ENCODE results near the gene GOLPH3L. TPM values are rescaled to one million over a fixed set of nuclear protein-coding genes. Genes with fewer than 3 reads are reported as not detected.
"Not testable (repeated sequence)": the region's sequence is repeated elsewhere in the genome, so short reads cannot be mapped to it uniquely, and the experiment has no call there.

Gene GOLPH3L
- total and polyA plus RNA-seq, 4 experiments from 2014 or later = 16.7 to 30.4 (median 27.7) TPM

- peaks cover 37% of the 10 kb centered on the region for H3K36me3 ChIP-seq (ENCODE audit: insufficient read depth, low read length)
- H3K4me1 ChIP-seq (ENCODE audit: insufficient read depth, low read length) = peaks cover 29% of the 10 kb centered on the region
- peak overlapping the region in 3 of 7 donors; percentile 50 to 57 (median 55) for H3K27ac Mint-ChIP-seq
- H3K4me3 ChIP-seq (ENCODE audit: low read length in 2 of 2) = peak overlapping the region; percentile 78 to 80
- POLR2A ChIA-PET (ENCODE audit: partially characterized antibody) = interaction anchor here (0.7 to 5.9 kb wide), 11 partner anchors 8 to 349 kb away, joined by 3 to 191 read pairs (median 8); partner anchors contain the start of genes FALEC, GOLPH3L, MCL1 and TARS2
- intact Hi-C loops (cut with micrococcal nuclease) = loop anchor here (2.0 to 5.0 kb wide), 4 partner anchors 67 to 299 kb away; partner anchors contain the start of genes RPRD2, SETDB1 and TARS2
- H3K36me3 Mint-ChIP-seq = peaks cover 39 to 46% of the 10 kb centered on the region in 2 donors
- H3K27me3 Mint-ChIP-seq = no peaks in the 10 kb centered on the region
- peak overlapping the region in 2 of 8 donors; percentile 40 to 52 for H3K4me3 Mint-ChIP-seq
- no peaks in the 10 kb centered on the region for H3K9me3 ChIP-seq (ENCODE audit: control insufficient read depth in 1 of 2, low read length in 2 of 2)
- CTCF ChIA-PET (ENCODE audit: partially characterized antibody) = interaction anchor here (0.8 to 4.9 kb wide), 5 partner anchors 8 to 66 kb away, joined by 3 to 102 read pairs (median 4); no protein-coding TSS in a partner anchor
- no peak for DNase-seq
- no peaks in the 10 kb centered on the region for H3K9me3 Mint-ChIP-seq
- H3K27me3 ChIP-seq (ENCODE audit: insufficient read depth, low read length) = no peaks in the 10 kb centered on the region
- peak overlapping the region; percentile 98 for H3K27ac ChIP-seq (ENCODE audit: low read depth, low read length)
- peaks cover 21 to 26% (median 24%) of the 10 kb centered on the region in 4 donors for H3K4me1 Mint-ChIP-seq
Observed at GRCh38 chr1:150627826-150628410, 69.0 kb downstream of the GOLPH3L start.

DNA sequence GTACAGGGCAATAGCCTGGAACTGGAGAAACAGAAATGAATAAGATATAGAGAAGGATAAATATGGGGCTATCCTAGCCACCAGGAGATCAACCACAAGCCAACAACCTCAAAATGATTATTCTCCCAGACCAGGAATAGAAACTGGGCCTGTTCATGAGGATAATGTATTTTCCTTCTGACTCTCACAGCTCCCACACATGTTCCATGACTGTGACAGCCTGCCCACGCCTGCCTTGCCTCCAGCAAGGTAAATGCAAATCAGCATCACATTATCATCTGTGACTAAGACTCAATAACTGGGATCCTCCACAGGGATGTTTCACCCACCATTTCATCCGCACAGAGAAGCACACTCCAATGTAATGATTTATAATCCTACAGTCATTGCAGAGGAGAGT lies 70.8 kb downstream of the GOLPH3L start:
- Histone ChIP-seq H3K36me3 (ENCODE audit: insufficient read depth, low read length) (peaks cover 37% of the 10 kb centered on the region), H3K27me3 (ENCODE audit: insufficient read depth, low read length) (no peaks in the 10 kb centered on the region), H3K4me1 (ENCODE audit: insufficient read depth, low read length) (peaks cover 41% of the 10 kb centered on the region), H3K27ac (ENCODE audit: low read depth, low read length) (no peak overlapping the region), H3K4me3 (ENCODE audit: low read length in 2 of 2) (no peak overlapping the region), H3K9me3 (ENCODE audit: control insufficient read depth in 1 of 2, low read length in 2 of 2) (no peaks in the 10 kb centered on the region)
- H3K36me3 Mint-ChIP-seq = peaks cover 43 to 62% of the 10 kb centered on the region in 2 donors
- ChIA-PET CTCF (ENCODE audit: partially characterized antibody) (interaction anchor here (4.9 kb wide), 1 partner anchor 64 kb away, joined by 102 read pairs; no protein-coding TSS in a partner anchor), POLR2A (ENCODE audit: partially characterized antibody) (interaction anchor here (5.7 to 5.9 kb wide), 2 partner anchors 52 to 64 kb away, joined by 190 to 191 read pairs; partner anchors contain the start of gene MCL1)
- peak overlapping the region in 2 of 8 donors; percentile 25 to 35 for H3K4me3 Mint-ChIP-seq
- intact Hi-C loops (cut with micrococcal nuclease) = loop anchor here (5.0 kb wide), 1 partner anchor 139 kb away; the partner anchor contains the start of gene TARS2
- H3K4me1 Mint-ChIP-seq = peaks cover 30 to 43% (median 34%) of the 10 kb centered on the region in 4 donors
- H3K27me3 Mint-ChIP-seq = no peaks in the 10 kb centered on the region
- DNase-seq = no peak
- peak overlapping the region in 4 of 7 donors; percentile 33 to 77 (median 72) for H3K27ac Mint-ChIP-seq
- no peaks in the 10 kb centered on the region for H3K9me3 Mint-ChIP-seq

- not testable (repeated sequence) for H3K27ac ChIP-seq (ENCODE audit: low read depth, low read length); H3K27me3 ChIP-seq (ENCODE audit: insufficient read depth, low read length); H3K4me3 ChIP-seq (ENCODE audit: low read length in 2 of 2); H3K9me3 ChIP-seq (ENCODE audit: control insufficient read depth in 1 of 2, low read length in 2 of 2); DNase-seq; H3K9me3 Mint-ChIP-seq; H3K27me3 Mint-ChIP-seq
- peak overlapping the region in 1 of 8 donors; percentile 31 for H3K4me3 Mint-ChIP-seq
- peaks cover 50 to 71% of the 10 kb centered on the region in 2 donors for H3K36me3 Mint-ChIP-seq
- POLR2A ChIA-PET (ENCODE audit: partially characterized antibody) = interaction anchor here (0.7 to 8.3 kb wide), 3 partner anchors 11 to 64 kb away, joined by 3 to 122 read pairs (median 5); partner anchors contain the start of gene MCL1
- H3K27ac Mint-ChIP-seq = peak overlapping the region; percentile 13 to 84 (median 57)
- peaks cover 35 to 54% (median 44%) of the 10 kb centered on the region in 4 donors for H3K4me1 Mint-ChIP-seq
- intact Hi-C loops (cut with micrococcal nuclease) = loop anchor here (5.0 kb wide), 1 partner anchor 162 kb away; no protein-coding TSS in a partner anchor
- H3K36me3 ChIP-seq (ENCODE audit: insufficient read depth, low read length) = peaks cover 42% of the 10 kb centered on the region
- CTCF ChIA-PET (ENCODE audit: partially characterized antibody) = interaction anchor here (16.8 kb wide), 1 partner anchor 62 kb away, joined by 501 read pairs; no protein-coding TSS in a partner anchor
- H3K4me1 ChIP-seq (ENCODE audit: insufficient read depth, low read length) = peaks cover 50% of the 10 kb centered on the region
Observed at GRCh38 chr1:150624546-150624945, 72.4 kb downstream of the GOLPH3L start.

DNA sequence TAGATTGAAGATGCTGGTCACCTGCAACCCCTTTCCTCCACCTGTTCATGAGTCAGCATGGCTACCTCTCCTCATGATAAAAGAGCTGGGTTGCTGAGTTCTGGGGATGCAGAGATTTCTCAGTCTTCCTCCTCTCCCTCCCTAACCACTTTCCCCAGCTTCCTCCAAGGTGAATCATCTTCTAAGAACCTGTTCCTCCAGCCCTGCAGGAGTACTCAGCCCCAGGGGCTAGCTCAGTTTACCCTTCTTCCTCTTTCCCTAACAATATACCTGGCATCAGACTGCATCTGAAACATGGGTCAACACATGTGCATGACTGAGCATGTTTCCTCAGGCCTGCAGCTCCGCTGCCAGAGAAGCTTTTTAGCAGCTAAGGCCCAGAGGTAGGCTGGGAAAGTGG lies 72.8 kb downstream of the GOLPH3L start:
- not testable (repeated sequence) for H3K27me3 Mint-ChIP-seq; H3K9me3 Mint-ChIP-seq; H3K4me3 ChIP-seq (ENCODE audit: low read length in 2 of 2); H3K27ac ChIP-seq (ENCODE audit: low read depth, low read length); DNase-seq; H3K27me3 ChIP-seq (ENCODE audit: insufficient read depth, low read length); H3K4me3 Mint-ChIP-seq; H3K9me3 ChIP-seq (ENCODE audit: control insufficient read depth in 1 of 2, low read length in 2 of 2)
- Histone ChIP-seq H3K36me3 (ENCODE audit: insufficient read depth, low read length) (peaks cover 42% of the 10 kb centered on the region), H3K4me1 (ENCODE audit: insufficient read depth, low read length) (peaks cover 54% of the 10 kb centered on the region)
- CTCF ChIA-PET (ENCODE audit: partially characterized antibody) = interaction anchor here (1.6 to 16.8 kb wide), 2 partner anchors 9 to 62 kb away, joined by 4 to 501 read pairs; no protein-coding TSS in a partner anchor
- POLR2A ChIA-PET (ENCODE audit: partially characterized antibody) = interaction anchor here (0.7 to 8.3 kb wide), 3 partner anchors 10 to 63 kb away, joined by 3 to 122 read pairs (median 5); partner anchors contain the start of gene MCL1
- intact Hi-C loops (cut with micrococcal nuclease) = loop anchor here (5.0 kb wide), 1 partner anchor 162 kb away; no protein-coding TSS in a partner anchor
- Mint-ChIP-seq H3K4me1 (peaks cover 39 to 58% (median 48%) of the 10 kb centered on the region in 4 donors), H3K27ac (peak overlapping the region in 5 of 7 donors; percentile 53 to 82 (median 60)), H3K36me3 (peaks cover 54 to 76% of the 10 kb centered on the region in 2 donors)

GRCh38 chr1:150622303-150622975 lies 74.5 kb downstream of the GOLPH3L start:
- no peaks in the 10 kb centered on the region for H3K9me3 Mint-ChIP-seq
- peaks cover 51 to 69% of the 10 kb centered on the region in 2 donors for H3K36me3 Mint-ChIP-seq
- H3K4me3 ChIP-seq (ENCODE audit: low read length in 2 of 2) = no peak overlapping the region
- no peaks in the 10 kb centered on the region for H3K27me3 Mint-ChIP-seq
- no peaks in the 10 kb centered on the region for H3K9me3 ChIP-seq (ENCODE audit: control insufficient read depth in 1 of 2, low read length in 2 of 2)
- peaks cover 41% of the 10 kb centered on the region for H3K4me1 ChIP-seq (ENCODE audit: insufficient read depth, low read length)
- H3K36me3 ChIP-seq (ENCODE audit: insufficient read depth, low read length) = peaks cover 42% of the 10 kb centered on the region
- peak overlapping the region in 3 of 8 donors; percentile 8 to 20 (median 10) for H3K4me3 Mint-ChIP-seq
- ChIA-PET CTCF (ENCODE audit: partially characterized antibody) (interaction anchor here (1.3 to 16.8 kb wide), 7 partner anchors 7 to 60 kb away, joined by 3 to 501 read pairs (median 9); partner anchors contain the start of gene MCL1), POLR2A (ENCODE audit: partially characterized antibody) (interaction anchor here (2.5 to 15.9 kb wide), 4 partner anchors 10 to 59 kb away, joined by 7 to 439 read pairs (median 72); partner anchors contain the start of gene MCL1)
- peak overlapping the region; percentile 53 for H3K27ac ChIP-seq (ENCODE audit: low read depth, low read length)
- no peaks in the 10 kb centered on the region for H3K27me3 ChIP-seq (ENCODE audit: insufficient read depth, low read length)
- peak overlapping the region; percentile 80 to 95 (median 90) for H3K27ac Mint-ChIP-seq
- intact Hi-C loops (cut with micrococcal nuclease) = loop anchor here (5.0 kb wide), 1 partner anchor 160 kb away; no protein-coding TSS in a partner anchor
- H3K4me1 Mint-ChIP-seq = peaks cover 31 to 58% (median 47%) of the 10 kb centered on the region in 4 donors
- DNase-seq = no peak

GRCh38 chr1:150621497-150622302 lies 75.3 kb downstream of the GOLPH3L start:
- H3K27ac ChIP-seq (ENCODE audit: low read depth, low read length) = peak overlapping the region; percentile 53
- H3K27me3 Mint-ChIP-seq = no peaks in the 10 kb centered on the region
- no peaks in the 10 kb centered on the region for H3K9me3 ChIP-seq (ENCODE audit: control insufficient read depth in 1 of 2, low read length in 2 of 2)
- DNase-seq = peak; percentile 66 to 71 (median 69)
- H3K4me1 Mint-ChIP-seq = peaks cover 32 to 64% (median 51%) of the 10 kb centered on the region in 4 donors
- ChIA-PET POLR2A (ENCODE audit: partially characterized antibody) (interaction anchor here (0.5 to 15.9 kb wide), 8 partner anchors 7 to 209 kb away, joined by 3 to 439 read pairs (median 16); partner anchors contain the start of genes ENSA and MCL1), CTCF (ENCODE audit: partially characterized antibody) (interaction anchor here (0.8 to 16.8 kb wide), 13 partner anchors 7 to 59 kb away, joined by 3 to 501 read pairs (median 9); partner anchors contain the start of genes ENSA and MCL1)
- H3K4me1 ChIP-seq (ENCODE audit: insufficient read depth, low read length) = peaks cover 38% of the 10 kb centered on the region
- H3K27ac Mint-ChIP-seq = peak overlapping the region; percentile 82 to 95 (median 91)
- intact Hi-C loops (cut with micrococcal nuclease) = loop anchor here (1.0 to 5.0 kb wide), 5 partner anchors 10 to 159 kb away; partner anchors contain the start of gene MCL1
- H3K4me3 ChIP-seq (ENCODE audit: low read length in 2 of 2) = no peak overlapping the region
- H3K27me3 ChIP-seq (ENCODE audit: insufficient read depth, low read length) = no peaks in the 10 kb centered on the region
- peak overlapping the region in 7 of 8 donors; percentile 8 to 61 (median 35) for H3K4me3 Mint-ChIP-seq
- H3K36me3 ChIP-seq (ENCODE audit: insufficient read depth, low read length) = peaks cover 35% of the 10 kb centered on the region
- H3K36me3 Mint-ChIP-seq = peaks cover 52 to 66% of the 10 kb centered on the region in 2 donors
- H3K9me3 Mint-ChIP-seq = no peaks in the 10 kb centered on the region

Data from CD4-positive, alpha-beta memory T cell (primary cell).